H9 (cell line): ENCODE measurements around the gene KIF4A. TPM values are rescaled to one million over a fixed set of nuclear protein-coding genes. Genes with fewer than 3 reads are reported as not detected.

Source experiments
- DNase-seq: peaks from one replicate; pipeline ENCODE4 v3.0.0-alpha.2; 2017
- H2AFZ ChIP-seq: one replicate; pipeline ENCODE4 v1.6.1; 2013; ENCODE audit warnings: mild to moderate bottlenecking, low read length, control low read depth, moderate library complexity
- H2AK5ac ChIP-seq: 2 replicates; pipeline ENCODE4 v1.6.1; 2013; ENCODE audit warnings: low read length, control low read depth, mixed read lengths; ENCODE audit not compliant: insufficient read length
- H2BK120ac ChIP-seq: one replicate; pipeline ENCODE4 v1.6.1; 2013; ENCODE audit warnings: low read depth, mild to moderate bottlenecking, low read length, control low read depth, inconsistent platforms; ENCODE audit not compliant: poor library complexity, severe bottlenecking
- H2BK12ac ChIP-seq: 2 replicates; pipeline ENCODE4 v1.6.1; 2013; ENCODE audit warnings: low read length, control low read depth, mixed read lengths, low read depth; ENCODE audit not compliant: insufficient read length
- H2BK15ac ChIP-seq: 2 replicates; pipeline ENCODE4 v1.6.1; 2013; ENCODE audit warnings: low read depth, low read length, control low read depth
- H2BK20ac ChIP-seq: one replicate; pipeline ENCODE4 v1.6.1; 2013; ENCODE audit warnings: low read depth, mild to moderate bottlenecking, low read length, control low read depth, inconsistent platforms; ENCODE audit not compliant: poor library complexity, severe bottlenecking
- H2BK5ac ChIP-seq: 2 replicates; pipeline ENCODE4 v1.6.1; 2013; ENCODE audit warnings: low read length, control low read depth, mixed read lengths; ENCODE audit not compliant: insufficient read length
- H3K14ac ChIP-seq: 2 replicates; pipeline ENCODE4 v1.6.1; 2013; ENCODE audit warnings: low read length, control low read depth; ENCODE audit not compliant: insufficient read depth
- H3K18ac ChIP-seq: 2 replicates; pipeline ENCODE4 v1.6.1; 2013; ENCODE audit warnings: low read depth, mild to moderate bottlenecking, mixed read lengths, low read length, control low read depth; ENCODE audit not compliant: insufficient read length
- H3K23ac ChIP-seq: 2 replicates; pipeline ENCODE4 v1.6.1; 2013; ENCODE audit warnings: low read length, control low read depth, mixed read lengths, low read depth; ENCODE audit not compliant: insufficient read length
- H3K23me2 ChIP-seq: 2 replicates; pipeline ENCODE4 v1.6.1; 2013; ENCODE audit warnings: low read depth, mild to moderate bottlenecking, mixed read lengths, low read length, control low read depth; ENCODE audit not compliant: insufficient read length, poor library complexity, severe bottlenecking
- H3K27ac ChIP-seq: 2 replicates; pipeline ENCODE4 v1.5.1; 2013; ENCODE audit warnings: low read length, control low read depth, mixed read lengths, low read depth; ENCODE audit not compliant: insufficient read length
- H3K27me3 ChIP-seq: 2 replicates; pipeline ENCODE4 v1.6.1; 2013; ENCODE audit warnings: low read length, control low read depth, inconsistent platforms; ENCODE audit not compliant: insufficient read depth
- H3K4ac ChIP-seq: 2 replicates; pipeline ENCODE4 v1.6.1; 2013; ENCODE audit warnings: low read depth, mild to moderate bottlenecking, control low read depth, inconsistent platforms, low read length, moderate library complexity
- H3K4me1 ChIP-seq: 2 replicates; pipeline ENCODE4 v1.6.1; 2013; ENCODE audit warnings: low read length, control low read depth, inconsistent platforms; ENCODE audit not compliant: insufficient read depth
- H3K4me2 ChIP-seq: 2 replicates; pipeline ENCODE4 v1.6.1; 2013; ENCODE audit warnings: low read length, control low read depth, mixed read lengths; ENCODE audit not compliant: insufficient read length, insufficient read depth
- H3K56ac ChIP-seq: 2 replicates; pipeline ENCODE4 v1.6.1; 2013; ENCODE audit warnings: low read depth, mild to moderate bottlenecking, mixed read lengths, low read length, control low read depth; ENCODE audit not compliant: insufficient read length
- H3K79me1 ChIP-seq: 2 replicates; pipeline ENCODE4 v1.6.1; 2013; ENCODE audit warnings: low read depth, mild to moderate bottlenecking, moderate library complexity, low read length, control low read depth, inconsistent platforms; ENCODE audit not compliant: insufficient read depth, poor library complexity, severe bottlenecking
- H3K79me2 ChIP-seq: 2 replicates; pipeline ENCODE4 v1.6.1; 2013; ENCODE audit warnings: low read length, control low read depth, inconsistent platforms; ENCODE audit not compliant: insufficient read depth
- H3K9ac ChIP-seq: 2 replicates; pipeline ENCODE4 v1.6.1; 2013; ENCODE audit warnings: low read length, control low read depth, mixed read lengths; ENCODE audit not compliant: insufficient read length; ENCODE audit errors: extremely low read depth
- H3K9me3 ChIP-seq: one replicate; pipeline ENCODE4 v1.6.1; 2013; ENCODE audit warnings: low read depth, low read length, inconsistent platforms; ENCODE audit not compliant: control insufficient read depth
- H3T11ph ChIP-seq: one replicate; pipeline ENCODE4 v1.6.1; 2013; ENCODE audit warnings: mild to moderate bottlenecking, low read length, control low read depth, inconsistent platforms
- H4K20me1 ChIP-seq: one replicate; pipeline ENCODE4 v1.6.1; 2013; ENCODE audit not compliant: control insufficient read depth, insufficient read length, insufficient read depth
- H4K5ac ChIP-seq: 2 replicates; pipeline ENCODE4 v1.6.1; 2013; ENCODE audit warnings: low read depth, mild to moderate bottlenecking, mixed read lengths, low read length, control low read depth; ENCODE audit not compliant: insufficient read length
- H4K8ac ChIP-seq: replicated peaks from 2 replicates; pipeline ENCODE4 v1.6.1; 2013; ENCODE audit warnings: low read length, control low read depth, mixed read lengths, low read depth; ENCODE audit not compliant: insufficient read length
- H4K91ac ChIP-seq: 2 replicates; pipeline ENCODE4 v1.6.1; 2013; ENCODE audit warnings: low read depth, mild to moderate bottlenecking, moderate library complexity, mixed read lengths, low read length, control low read depth; ENCODE audit not compliant: insufficient read length
- H3K27ac Mint-ChIP-seq, 3 experiments: 2 replicates in 2 of 3; 3 replicates in 1 of 3; pipeline ENCODE4 v1.8.0; 2020 to 2021; ENCODE audit warnings: mixed read lengths in 3 of 3, mild to moderate bottlenecking in 1 of 3, moderate library complexity in 1 of 3
- H3K27me3 Mint-ChIP-seq: 2 replicates; pipeline ENCODE4 v1.8.0; 2021; ENCODE audit warnings: low read depth, mild to moderate bottlenecking, moderate library complexity, mixed read lengths
- H3K36me3 Mint-ChIP-seq, 3 experiments: 2 replicates in 2 of 3; 3 replicates in 1 of 3; pipeline ENCODE4 v1.8.0; 2020 to 2021; ENCODE audit warnings: low read depth in 3 of 3, mixed read lengths in 3 of 3; ENCODE audit not compliant: insufficient read depth in 1 of 3
- H3K4me1 Mint-ChIP-seq, 2 experiments: 2 replicates each; pipeline ENCODE4 v1.8.0; 2020; ENCODE audit warnings: mixed read lengths in 2 of 2
- H3K4me3 Mint-ChIP-seq, 2 experiments: 2 replicates in 1 of 2; 3 replicates in 1 of 2; pipeline ENCODE4 v1.8.0; 2020 to 2021; ENCODE audit warnings: mild to moderate bottlenecking in 2 of 2, mixed read lengths in 2 of 2, moderate library complexity in 1 of 2
- H3K9me3 Mint-ChIP-seq, 2 experiments: 2 replicates in 1 of 2; 3 replicates in 1 of 2; pipeline ENCODE4 v1.8.0; 2020; ENCODE audit warnings: mild to moderate bottlenecking in 2 of 2, mixed read lengths in 2 of 2, moderate library complexity in 1 of 2
- WGBS: extraction: QIAGEN DNeasy Blood & Tissue Kit; methylation state at CpG from one replicate; pipeline ENCODE4 v1.1.7; 2013; ENCODE audit warnings: missing lambda C conversion rate, low lambda C conversion rate, mixed read lengths; ENCODE audit not compliant: insufficient read length; ENCODE audit errors: extremely low coverage; 5-methylcytosine and 5-hydroxymethylcytosine counted together
- total RNA-seq: library from RNA; stranded (reverse); gene quantifications from 2 replicates; pipeline ENCODE4 v1.2.1, GENCODE V29; 2021
- TF ChIP-seq, protein P1 (sequence below): fragments of 200-600 bp; sonication (generic); conservative IDR thresholded peaks from 3 replicates; pipeline ENCODE4 v1.8.0; 2021; ENCODE audit warnings: antibody characterized with exemption, mild to moderate bottlenecking

KIF4A gene
- total RNA-seq, 1 experiment from 2014 or later = 41.8 TPM

DNA sequence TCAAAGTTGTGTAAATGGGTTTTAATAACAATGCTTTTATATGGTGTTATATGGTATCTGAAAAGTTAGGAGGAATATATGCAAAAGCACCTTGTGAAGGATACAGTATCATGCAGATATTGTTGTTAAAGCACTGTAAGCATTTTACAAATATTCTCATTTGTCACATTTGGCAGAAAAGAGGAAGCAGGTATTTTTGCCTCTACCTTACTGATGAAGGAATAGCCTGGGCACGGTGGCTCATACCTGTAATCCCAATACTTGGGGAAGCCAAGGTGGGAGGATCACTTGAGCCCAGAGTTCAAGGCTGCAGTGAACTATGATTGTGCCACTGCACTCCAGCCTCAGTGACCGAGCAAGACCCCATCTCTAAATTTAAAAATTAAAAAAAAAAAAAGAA, 121.0 kb downstream of the KIF4A start:
- H3K27me3 ChIP-seq = no peaks in the 10 kb centered on the region
- H2AFZ ChIP-seq = no peak overlapping the region
- H3K23me2 ChIP-seq = no peaks in the 10 kb centered on the region
- Mint-ChIP-seq H3K36me3 (peaks cover 11 to 55% (median 26%) of the 10 kb centered on the region in 3 experiments), H3K27ac (no peak overlapping the region), H3K9me3 (peaks cover 47 to 51% of the 10 kb centered on the region in 2 experiments), H3K27me3 (no peaks in the 10 kb centered on the region), H3K4me1 (no peaks in the 10 kb centered on the region), H3K4me3 (no peak overlapping the region)
- no peaks in the 10 kb centered on the region for H3K79me2 ChIP-seq
- H3K4ac ChIP-seq = no peak overlapping the region
- TF ChIP-seq, protein P1, sequence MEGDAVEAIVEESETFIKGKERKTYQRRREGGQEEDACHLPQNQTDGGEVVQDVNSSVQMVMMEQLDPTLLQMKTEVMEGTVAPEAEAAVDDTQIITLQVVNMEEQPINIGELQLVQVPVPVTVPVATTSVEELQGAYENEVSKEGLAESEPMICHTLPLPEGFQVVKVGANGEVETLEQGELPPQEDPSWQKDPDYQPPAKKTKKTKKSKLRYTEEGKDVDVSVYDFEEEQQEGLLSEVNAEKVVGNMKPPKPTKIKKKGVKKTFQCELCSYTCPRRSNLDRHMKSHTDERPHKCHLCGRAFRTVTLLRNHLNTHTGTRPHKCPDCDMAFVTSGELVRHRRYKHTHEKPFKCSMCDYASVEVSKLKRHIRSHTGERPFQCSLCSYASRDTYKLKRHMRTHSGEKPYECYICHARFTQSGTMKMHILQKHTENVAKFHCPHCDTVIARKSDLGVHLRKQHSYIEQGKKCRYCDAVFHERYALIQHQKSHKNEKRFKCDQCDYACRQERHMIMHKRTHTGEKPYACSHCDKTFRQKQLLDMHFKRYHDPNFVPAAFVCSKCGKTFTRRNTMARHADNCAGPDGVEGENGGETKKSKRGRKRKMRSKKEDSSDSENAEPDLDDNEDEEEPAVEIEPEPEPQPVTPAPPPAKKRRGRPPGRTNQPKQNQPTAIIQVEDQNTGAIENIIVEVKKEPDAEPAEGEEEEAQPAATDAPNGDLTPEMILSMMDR = no peak
- H3K4me1 ChIP-seq = no peaks in the 10 kb centered on the region
- no peak overlapping the region for H4K8ac ChIP-seq
- H3K27ac ChIP-seq = no peak overlapping the region
- no peak overlapping the region for H2BK20ac ChIP-seq
- H3K9me3 ChIP-seq = peaks cover 31% of the 10 kb centered on the region
- WGBS = no CpG with 5 or more reads among the region's 2 CpGs
- H3T11ph ChIP-seq = no peak overlapping the region
- H2BK15ac ChIP-seq = no peak overlapping the region
- H4K91ac ChIP-seq = no peak overlapping the region
- H3K14ac ChIP-seq = no peak overlapping the region
- H2BK120ac ChIP-seq = no peak overlapping the region
- no peak overlapping the region for H2AK5ac ChIP-seq
- no peak overlapping the region for H4K5ac ChIP-seq
- H3K23ac ChIP-seq = no peak overlapping the region
- H3K79me1 ChIP-seq = no peaks in the 10 kb centered on the region
- no peak overlapping the region for H2BK5ac ChIP-seq
- H4K20me1 ChIP-seq = no peaks in the 10 kb centered on the region
- H3K56ac ChIP-seq = no peak overlapping the region
- no peak overlapping the region for H3K4me2 ChIP-seq
- H2BK12ac ChIP-seq = no peak overlapping the region
- no peak for DNase-seq
- no peak overlapping the region for H3K18ac ChIP-seq
- H3K9ac ChIP-seq = no peak overlapping the region
